ENCODE results near the gene ARL5C.

The ARL5C gene

DNA sequence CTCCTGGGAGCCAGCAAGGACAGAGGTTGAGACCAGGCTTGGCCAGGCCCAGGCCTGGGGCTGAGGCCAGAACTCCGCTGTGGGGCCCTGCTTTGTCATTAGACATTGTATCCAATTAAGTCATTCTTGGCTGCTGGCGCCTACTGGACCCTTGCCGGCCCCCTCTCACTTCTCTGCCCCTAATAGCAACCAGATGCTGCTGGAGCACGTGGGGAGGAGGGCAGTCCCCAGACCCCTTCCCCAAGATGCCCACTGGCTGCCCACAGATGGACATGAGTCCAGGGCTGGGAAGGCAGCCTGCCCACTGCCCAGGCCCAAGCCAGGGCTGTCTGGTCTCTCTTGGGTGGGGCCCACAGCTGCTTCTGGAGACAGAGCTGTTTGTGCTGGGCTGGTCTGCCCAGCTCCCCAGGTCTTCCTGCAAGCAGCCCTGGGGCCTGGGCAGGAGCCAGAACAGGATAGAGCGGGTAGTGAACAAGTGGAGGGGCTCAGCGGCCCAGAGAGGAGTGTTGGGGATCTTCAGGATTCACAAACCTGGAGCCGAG, 22.3 kb downstream of the ARL5C start:
- TF ChIP-seq ESRRG (CRISPR knock-in tag; IDR thresholded peaks at IDR 0.05) (no peak), ZC3H10 (CRISPR knock-in tag; IDR thresholded peaks at IDR 0.05) (no peak), OSR1 (CRISPR knock-in tag; IDR thresholded peaks at IDR 0.05) (no peak), ZNF70 (CRISPR knock-in tag; IDR thresholded peaks at IDR 0.05) (no peak), PPARA (CRISPR knock-in tag; IDR thresholded peaks at IDR 0.05; ENCODE audit: borderline replicate concordance) (no peak), BACH2 (CRISPR knock-in tag; IDR thresholded peaks at IDR 0.05; ENCODE audit: borderline replicate concordance) (no peak), CSDC2 (CRISPR knock-in tag; IDR thresholded peaks at IDR 0.05) (no peak)
- TF ChIP-seq, protein P1, sequence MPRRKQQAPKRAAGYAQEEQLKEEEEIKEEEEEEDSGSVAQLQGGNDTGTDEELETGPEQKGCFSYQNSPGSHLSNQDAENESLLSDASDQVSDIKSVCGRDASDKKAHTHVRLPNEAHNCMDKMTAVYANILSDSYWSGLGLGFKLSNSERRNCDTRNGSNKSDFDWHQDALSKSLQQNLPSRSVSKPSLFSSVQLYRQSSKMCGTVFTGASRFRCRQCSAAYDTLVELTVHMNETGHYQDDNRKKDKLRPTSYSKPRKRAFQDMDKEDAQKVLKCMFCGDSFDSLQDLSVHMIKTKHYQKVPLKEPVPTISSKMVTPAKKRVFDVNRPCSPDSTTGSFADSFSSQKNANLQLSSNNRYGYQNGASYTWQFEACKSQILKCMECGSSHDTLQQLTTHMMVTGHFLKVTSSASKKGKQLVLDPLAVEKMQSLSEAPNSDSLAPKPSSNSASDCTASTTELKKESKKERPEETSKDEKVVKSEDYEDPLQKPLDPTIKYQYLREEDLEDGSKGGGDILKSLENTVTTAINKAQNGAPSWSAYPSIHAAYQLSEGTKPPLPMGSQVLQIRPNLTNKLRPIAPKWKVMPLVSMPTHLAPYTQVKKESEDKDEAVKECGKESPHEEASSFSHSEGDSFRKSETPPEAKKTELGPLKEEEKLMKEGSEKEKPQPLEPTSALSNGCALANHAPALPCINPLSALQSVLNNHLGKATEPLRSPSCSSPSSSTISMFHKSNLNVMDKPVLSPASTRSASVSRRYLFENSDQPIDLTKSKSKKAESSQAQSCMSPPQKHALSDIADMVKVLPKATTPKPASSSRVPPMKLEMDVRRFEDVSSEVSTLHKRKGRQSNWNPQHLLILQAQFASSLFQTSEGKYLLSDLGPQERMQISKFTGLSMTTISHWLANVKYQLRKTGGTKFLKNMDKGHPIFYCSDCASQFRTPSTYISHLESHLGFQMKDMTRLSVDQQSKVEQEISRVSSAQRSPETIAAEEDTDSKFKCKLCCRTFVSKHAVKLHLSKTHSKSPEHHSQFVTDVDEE (CRISPR knock-in tag; IDR thresholded peaks at IDR 0.05) = no peak
- TF ChIP-seq, protein P2, sequence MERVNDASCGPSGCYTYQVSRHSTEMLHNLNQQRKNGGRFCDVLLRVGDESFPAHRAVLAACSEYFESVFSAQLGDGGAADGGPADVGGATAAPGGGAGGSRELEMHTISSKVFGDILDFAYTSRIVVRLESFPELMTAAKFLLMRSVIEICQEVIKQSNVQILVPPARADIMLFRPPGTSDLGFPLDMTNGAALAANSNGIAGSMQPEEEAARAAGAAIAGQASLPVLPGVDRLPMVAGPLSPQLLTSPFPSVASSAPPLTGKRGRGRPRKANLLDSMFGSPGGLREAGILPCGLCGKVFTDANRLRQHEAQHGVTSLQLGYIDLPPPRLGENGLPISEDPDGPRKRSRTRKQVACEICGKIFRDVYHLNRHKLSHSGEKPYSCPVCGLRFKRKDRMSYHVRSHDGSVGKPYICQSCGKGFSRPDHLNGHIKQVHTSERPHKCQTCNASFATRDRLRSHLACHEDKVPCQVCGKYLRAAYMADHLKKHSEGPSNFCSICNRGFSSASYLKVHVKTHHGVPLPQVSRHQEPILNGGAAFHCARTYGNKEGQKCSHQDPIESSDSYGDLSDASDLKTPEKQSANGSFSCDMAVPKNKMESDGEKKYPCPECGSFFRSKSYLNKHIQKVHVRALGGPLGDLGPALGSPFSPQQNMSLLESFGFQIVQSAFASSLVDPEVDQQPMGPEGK (CRISPR knock-in tag; IDR thresholded peaks at IDR 0.05; ENCODE audit: borderline replicate concordance) = no peak
- TF ChIP-seq, protein P3, sequence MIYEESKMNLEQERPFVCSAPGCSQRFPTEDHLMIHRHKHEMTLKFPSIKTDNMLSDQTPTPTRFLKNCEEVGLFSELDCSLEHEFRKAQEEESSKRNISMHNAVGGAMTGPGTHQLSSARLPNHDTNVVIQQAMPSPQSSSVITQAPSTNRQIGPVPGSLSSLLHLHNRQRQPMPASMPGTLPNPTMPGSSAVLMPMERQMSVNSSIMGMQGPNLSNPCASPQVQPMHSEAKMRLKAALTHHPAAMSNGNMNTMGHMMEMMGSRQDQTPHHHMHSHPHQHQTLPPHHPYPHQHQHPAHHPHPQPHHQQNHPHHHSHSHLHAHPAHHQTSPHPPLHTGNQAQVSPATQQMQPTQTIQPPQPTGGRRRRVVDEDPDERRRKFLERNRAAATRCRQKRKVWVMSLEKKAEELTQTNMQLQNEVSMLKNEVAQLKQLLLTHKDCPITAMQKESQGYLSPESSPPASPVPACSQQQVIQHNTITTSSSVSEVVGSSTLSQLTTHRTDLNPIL (CRISPR knock-in tag; IDR thresholded peaks at IDR 0.05; ENCODE audit: low read depth) = no peak
- TF ChIP-seq, protein P4, sequence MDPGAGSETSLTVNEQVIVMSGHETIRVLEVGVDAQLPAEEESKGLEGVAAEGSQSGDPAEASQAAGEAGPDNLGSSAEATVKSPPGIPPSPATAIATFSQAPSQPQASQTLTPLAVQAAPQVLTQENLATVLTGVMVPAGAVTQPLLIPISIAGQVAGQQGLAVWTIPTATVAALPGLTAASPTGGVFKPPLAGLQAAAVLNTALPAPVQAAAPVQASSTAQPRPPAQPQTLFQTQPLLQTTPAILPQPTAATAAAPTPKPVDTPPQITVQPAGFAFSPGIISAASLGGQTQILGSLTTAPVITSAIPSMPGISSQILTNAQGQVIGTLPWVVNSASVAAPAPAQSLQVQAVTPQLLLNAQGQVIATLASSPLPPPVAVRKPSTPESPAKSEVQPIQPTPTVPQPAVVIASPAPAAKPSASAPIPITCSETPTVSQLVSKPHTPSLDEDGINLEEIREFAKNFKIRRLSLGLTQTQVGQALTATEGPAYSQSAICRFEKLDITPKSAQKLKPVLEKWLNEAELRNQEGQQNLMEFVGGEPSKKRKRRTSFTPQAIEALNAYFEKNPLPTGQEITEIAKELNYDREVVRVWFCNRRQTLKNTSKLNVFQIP (CRISPR knock-in tag; IDR thresholded peaks at IDR 0.05; ENCODE audit: borderline replicate concordance, low read depth) = no peak
- no peak for ATAC-seq

DNA sequence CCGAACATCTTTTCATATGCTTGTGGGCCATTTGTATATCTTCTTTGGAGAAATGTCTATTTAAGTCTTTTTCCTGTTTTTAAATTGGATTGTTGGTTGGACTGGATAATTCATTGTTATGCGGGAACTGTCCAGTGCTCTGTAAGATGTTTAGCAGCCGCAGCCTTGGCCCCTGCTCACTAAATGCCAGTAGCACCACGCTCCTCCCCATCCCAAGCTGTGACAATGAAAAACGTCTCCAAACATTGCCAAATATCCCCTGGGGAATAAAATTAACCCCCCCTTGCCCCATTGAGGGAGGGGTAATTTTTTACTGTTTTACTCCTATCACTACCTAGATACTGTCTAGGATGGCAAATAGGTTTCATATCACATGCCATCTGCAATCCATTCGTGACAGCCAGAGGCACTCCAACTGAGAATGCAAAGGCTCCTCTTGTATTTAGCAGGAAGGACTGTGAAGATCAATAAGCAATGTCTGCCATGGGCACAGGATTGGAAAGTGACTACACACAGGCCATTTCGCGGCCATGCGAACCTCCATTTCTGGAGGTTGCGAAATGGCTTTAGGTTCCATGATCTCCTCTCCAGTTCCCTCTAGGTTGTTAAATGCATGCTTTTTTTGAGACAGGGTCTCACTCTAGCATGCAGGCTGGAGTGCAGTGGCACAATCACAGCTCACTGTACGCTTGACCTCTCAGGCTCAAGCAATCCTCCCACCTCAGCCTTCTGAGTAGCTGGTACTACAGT, 23.9 kb downstream of the ARL5C start:
- ATAC-seq = no peak
- TF ChIP-seq ZC3H10 (CRISPR knock-in tag; IDR thresholded peaks at IDR 0.05) (no peak), TCF4 (CRISPR knock-in tag; IDR thresholded peaks at IDR 0.05; ENCODE audit: borderline replicate concordance) (no peak), CSDC2 (CRISPR knock-in tag; IDR thresholded peaks at IDR 0.05) (no peak), SNAI2 (CRISPR knock-in tag; IDR thresholded peaks at IDR 0.05) (no peak), TOX (CRISPR knock-in tag; IDR thresholded peaks at IDR 0.05; ENCODE audit: borderline replicate concordance) (no peak), OSR1 (CRISPR knock-in tag; IDR thresholded peaks at IDR 0.05) (no peak), ISL1 (CRISPR knock-in tag; IDR thresholded peaks at IDR 0.05) (no peak), ZNF8 (CRISPR knock-in tag; IDR thresholded peaks at IDR 0.05) (no peak), GLIS3 (CRISPR knock-in tag; IDR thresholded peaks at IDR 0.05) (no peak), ESRRG (CRISPR knock-in tag; IDR thresholded peaks at IDR 0.05) (no peak), ARNTL (CRISPR knock-in tag; IDR thresholded peaks at IDR 0.05; ENCODE audit: borderline replicate concordance, low read depth) (no peak), ZNF70 (CRISPR knock-in tag; IDR thresholded peaks at IDR 0.05) (no peak), ZNF565 (CRISPR knock-in tag; conservative IDR thresholded peaks at IDR 0.05; ENCODE audit: low read depth) (no peak), ZFP30 (CRISPR knock-in tag; IDR thresholded peaks at IDR 0.05) (no peak), ZFP3 (CRISPR knock-in tag; IDR thresholded peaks at IDR 0.05) (no peak), RARB (CRISPR knock-in tag; IDR thresholded peaks at IDR 0.05) (no peak)
- TF ChIP-seq, protein P1 (CRISPR knock-in tag; IDR thresholded peaks at IDR 0.05) = no peak
- TF ChIP-seq, protein P4 (CRISPR knock-in tag; IDR thresholded peaks at IDR 0.05; ENCODE audit: borderline replicate concordance, low read depth) = no peak
- TF ChIP-seq, protein P2 (CRISPR knock-in tag; IDR thresholded peaks at IDR 0.05; ENCODE audit: borderline replicate concordance) = no peak
- TF ChIP-seq, protein P3 (CRISPR knock-in tag; IDR thresholded peaks at IDR 0.05; ENCODE audit: low read depth) = no peak
